Spleen (tissue), 7 donors: ENCODE results near the gene RORC.

ENCODE experiments used
- CTCF ChIP-seq, 11 experiments: fragments of 200-600 bp in 7 of 11; fragments of 450-650 bp in 4 of 11; sonication (generic) in 4 of 11; IDR thresholded peaks in 8 of 11; conservative IDR thresholded peaks in 3 of 11; 1 replicate in 7 of 11; 2 replicates in 4 of 11; pipeline versions ENCODE4 v1.4.0 to v1.8.0; 2016 to 2021; ENCODE audit warnings: antibody characterized with exemption in 11 of 11, inconsistent platforms in 4 of 11, mild to moderate bottlenecking in 1 of 11
- POLR2A ChIP-seq, 3 donors: fragments of 450-650 bp; IDR thresholded peaks; one replicate each; pipeline ENCODE4 v1.5.1; 2017; ENCODE audit warnings: antibody characterized with exemption in 3 of 3, mild to moderate bottlenecking in 1 of 3
- POLR2AphosphoS5 ChIP-seq, 3 donors: sonication (generic); formaldehyde crosslinking; IDR thresholded peaks; one replicate each; pipeline ENCODE4 v1.5.1; 2017; ENCODE audit warnings: antibody characterized with exemption in 3 of 3
- donor health status: DM: no; HTN: no; CAD: no; lungs with moderate emphysema.
- donor health status: DM: no; HTN: no; CAD: no.
- donor health status: DM: no; HTN: no; CAD: no.

- no peak for TF ChIP-seq POLR2AphosphoS5 (IDR thresholded peaks at IDR 0.05)
- no peak for TF ChIP-seq POLR2A (IDR thresholded peaks at IDR 0.05)
- TF ChIP-seq CTCF (IDR thresholded peaks at IDR 0.05 in 8 of 11, conservative IDR thresholded peaks at IDR 0.05 in 3 of 11) = no peak
Observed at GRCh38 chr1:151854658-151855057, 23.1 kb upstream of the RORC start.
